Right lobe of liver (tissue), 4 donors: ENCODE data around the gene KCNE3.

Source experiments
- CTCF ChIP-seq, 4 donors: fragments of 200-600 bp in 3 of 4; fragments of 450-650 bp in 1 of 4; IDR thresholded peaks; one replicate each; pipeline versions ENCODE4 v1.5.1 to v1.8.0; 2016 to 2022; ENCODE audit warnings: antibody characterized with exemption in 4 of 4, mild to moderate bottlenecking in 2 of 4
- POLR2A ChIP-seq: fragments of 450-650 bp; IDR thresholded peaks from one replicate; pipeline ENCODE4 v1.6.1; 2017; ENCODE audit warnings: antibody characterized with exemption, mild to moderate bottlenecking
- donor health status: DM: no; HTN: no; CAD: no.
- donor health status: DM: no; HTN: no; CAD: no.
- donor health status: DM: no; HTN: yes; CAD: no.

- no peak for TF ChIP-seq POLR2A
- TF ChIP-seq CTCF (IDR thresholded peaks at IDR 0.05) = no peak
Observed at GRCh38 chr11:74485868-74486267, 18.5 kb upstream of the KCNE3 start.
